ENCODE results near the gene MSI2.

DNA sequence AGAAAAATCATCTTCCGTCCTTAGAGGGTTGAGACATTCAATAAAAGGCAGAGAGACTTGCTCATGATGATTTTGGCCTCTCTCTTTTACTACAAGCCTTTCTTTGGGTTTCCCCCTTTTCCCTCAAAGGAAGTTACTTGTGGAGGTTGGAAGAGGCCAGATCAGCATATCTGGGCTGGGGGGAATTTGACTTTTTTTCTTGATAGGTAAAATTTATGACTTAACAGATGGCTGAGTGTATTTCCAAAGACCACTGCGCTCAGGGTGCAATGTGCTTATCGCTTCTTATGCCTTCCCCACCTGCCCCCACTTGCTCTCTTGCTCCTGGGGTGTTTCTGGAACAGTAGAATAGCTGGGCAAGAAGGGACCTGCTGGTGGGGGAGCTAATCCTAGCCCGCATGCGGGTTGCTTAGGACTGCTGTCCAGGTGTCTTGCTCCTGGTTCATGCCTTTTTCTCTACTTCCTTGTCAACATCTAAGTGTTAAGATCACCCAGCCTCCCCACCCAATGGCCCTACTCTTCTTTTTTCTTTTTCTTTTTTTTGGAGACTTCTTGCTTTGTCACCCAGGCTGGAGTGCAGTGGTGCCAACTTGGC is 131.9 kb downstream of the MSI2 start:
- TF ChIP-seq, protein P1, sequence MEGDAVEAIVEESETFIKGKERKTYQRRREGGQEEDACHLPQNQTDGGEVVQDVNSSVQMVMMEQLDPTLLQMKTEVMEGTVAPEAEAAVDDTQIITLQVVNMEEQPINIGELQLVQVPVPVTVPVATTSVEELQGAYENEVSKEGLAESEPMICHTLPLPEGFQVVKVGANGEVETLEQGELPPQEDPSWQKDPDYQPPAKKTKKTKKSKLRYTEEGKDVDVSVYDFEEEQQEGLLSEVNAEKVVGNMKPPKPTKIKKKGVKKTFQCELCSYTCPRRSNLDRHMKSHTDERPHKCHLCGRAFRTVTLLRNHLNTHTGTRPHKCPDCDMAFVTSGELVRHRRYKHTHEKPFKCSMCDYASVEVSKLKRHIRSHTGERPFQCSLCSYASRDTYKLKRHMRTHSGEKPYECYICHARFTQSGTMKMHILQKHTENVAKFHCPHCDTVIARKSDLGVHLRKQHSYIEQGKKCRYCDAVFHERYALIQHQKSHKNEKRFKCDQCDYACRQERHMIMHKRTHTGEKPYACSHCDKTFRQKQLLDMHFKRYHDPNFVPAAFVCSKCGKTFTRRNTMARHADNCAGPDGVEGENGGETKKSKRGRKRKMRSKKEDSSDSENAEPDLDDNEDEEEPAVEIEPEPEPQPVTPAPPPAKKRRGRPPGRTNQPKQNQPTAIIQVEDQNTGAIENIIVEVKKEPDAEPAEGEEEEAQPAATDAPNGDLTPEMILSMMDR (IDR thresholded peaks at IDR 0.05), result no peak
- TF ChIP-seq EP300 (IDR thresholded peaks at IDR 0.05), result no peak

Data from sigmoid colon (tissue), 4 donors.